Ectodermal cell (in vitro differentiated cells): ENCODE measurements around the gene RER1.
A peak's percentile ranks its signal among the peaks of the same experiment; 100 is the strongest.

Experiments
- H3K27ac ChIP-seq: 2 replicates; pipeline ENCODE4 v1.7.0; 2013; ENCODE audit warnings: mild to moderate bottlenecking, low read depth, low read length; ENCODE audit not compliant: insufficient read depth, poor library complexity, severe bottlenecking
- H3K27me3 ChIP-seq: 2 replicates; pipeline ENCODE4 v1.7.0; 2013; ENCODE audit warnings: mild to moderate bottlenecking, low read length; ENCODE audit not compliant: insufficient read depth, control insufficient read depth, poor library complexity, severe bottlenecking
- H3K36me3 ChIP-seq: one replicate; pipeline ENCODE4 v1.7.0; 2013; ENCODE audit warnings: low read length; ENCODE audit not compliant: control insufficient read depth, insufficient read depth
- H3K4me1 ChIP-seq: one replicate; pipeline ENCODE4 v1.7.0; 2013; ENCODE audit warnings: low read length; ENCODE audit not compliant: control insufficient read depth, insufficient read depth
- H3K4me3 ChIP-seq: 2 replicates; pipeline ENCODE4 v1.7.0; 2013; ENCODE audit warnings: low read depth, low read length, control low read depth; ENCODE audit not compliant: insufficient read depth
- H3K9me3 ChIP-seq: 2 replicates; pipeline ENCODE4 v1.7.0; 2013; ENCODE audit warnings: mild to moderate bottlenecking, low read length, moderate library complexity; ENCODE audit not compliant: control insufficient read depth
- WGBS, 2 experiments: methylation state at CpG; one replicate each; pipeline ENCODE4 v1.1.7; 2013; ENCODE audit warnings: missing lambda C conversion rate in 2 of 2; 5-methylcytosine and 5-hydroxymethylcytosine counted together

RER1 gene

GRCh38 chr1:2445162-2445822 lies 53.7 kb downstream of the RER1 start:
- Histone ChIP-seq H3K4me1 (peaks cover 59% of the 10 kb centered on the region), H3K9me3 (no peaks in the 10 kb centered on the region), H3K27me3 (peaks cover 37% of the 10 kb centered on the region), H3K27ac (no peak overlapping the region), H3K36me3 (no peaks in the 10 kb centered on the region), H3K4me3 (no peak overlapping the region)
- 90% methylated on average over 16 of the region's 16 CpGs for WGBS, 2 experiments

GRCh38 chr1:2445823-2446215 lies 54.2 kb downstream of the RER1 start:
- Histone ChIP-seq H3K9me3 (no peaks in the 10 kb centered on the region), H3K27me3 (peaks cover 37% of the 10 kb centered on the region), H3K4me3 (no peak overlapping the region), H3K27ac (peak overlapping the region; percentile 90), H3K36me3 (no peaks in the 10 kb centered on the region), H3K4me1 (peaks cover 59% of the 10 kb centered on the region)
- 86 to 87% methylated on average over 15 of the region's 15 CpGs for WGBS, 2 experiments

GRCh38 chr1:2446394-2446793 lies 54.8 kb downstream of the RER1 start:
- peaks cover 36% of the 10 kb centered on the region for H3K27me3 ChIP-seq
- peak overlapping the region; percentile 90 for H3K27ac ChIP-seq
- no peaks in the 10 kb centered on the region for H3K36me3 ChIP-seq
- 5% methylated on average over 13 of the region's 13 CpGs for WGBS, 2 experiments
- H3K4me1 ChIP-seq, result peaks cover 64% of the 10 kb centered on the region
- no peaks in the 10 kb centered on the region for H3K9me3 ChIP-seq
- H3K4me3 ChIP-seq, result no peak overlapping the region

GRCh38 chr1:2446861-2447260 lies 55.2 kb downstream of the RER1 start:
- H3K9me3 ChIP-seq, result no peaks in the 10 kb centered on the region
- WGBS, 2 experiments, result 64 to 66% methylated on average over 9 of the region's 9 CpGs
- H3K4me1 ChIP-seq, result peaks cover 67% of the 10 kb centered on the region
- peak overlapping the region; percentile 90 for H3K27ac ChIP-seq
- H3K36me3 ChIP-seq, result no peaks in the 10 kb centered on the region
- H3K4me3 ChIP-seq, result no peak overlapping the region
- H3K27me3 ChIP-seq, result peaks cover 34% of the 10 kb centered on the region

- Histone ChIP-seq H3K4me3 (no peak overlapping the region), H3K27ac (peak overlapping the region; percentile 90), H3K4me1 (peaks cover 73% of the 10 kb centered on the region), H3K36me3 (no peaks in the 10 kb centered on the region), H3K27me3 (peaks cover 27% of the 10 kb centered on the region), H3K9me3 (no peaks in the 10 kb centered on the region)
- WGBS, 2 experiments, result 73 to 76% methylated on average over 23 of the region's 23 CpGs
Measured at GRCh38 chr1:2447276-2448097, 55.8 kb downstream of the RER1 start.

GRCh38 chr1:2448098-2448445 lies 56.4 kb downstream of the RER1 start:
- H3K27me3 ChIP-seq, result peaks cover 21% of the 10 kb centered on the region
- 80 to 81% methylated on average over 18 of the region's 18 CpGs for WGBS, 2 experiments
- H3K9me3 ChIP-seq, result no peaks in the 10 kb centered on the region
- H3K36me3 ChIP-seq, result no peaks in the 10 kb centered on the region
- no peak overlapping the region for H3K27ac ChIP-seq
- peaks cover 75% of the 10 kb centered on the region for H3K4me1 ChIP-seq
- no peak overlapping the region for H3K4me3 ChIP-seq

- Histone ChIP-seq H3K36me3 (no peaks in the 10 kb centered on the region), H3K9me3 (no peaks in the 10 kb centered on the region), H3K27ac (no peak overlapping the region), H3K27me3 (peaks cover 4% of the 10 kb centered on the region), H3K4me1 (peaks cover 67% of the 10 kb centered on the region), H3K4me3 (no peak overlapping the region)
- WGBS, 2 experiments, result 86 to 90% methylated on average over 23 of the region's 23 CpGs
Measured at GRCh38 chr1:2449636-2450454, 58.2 kb downstream of the RER1 start.

- Histone ChIP-seq H3K36me3 (no peaks in the 10 kb centered on the region), H3K4me3 (no peak overlapping the region), H3K27me3 (no peaks in the 10 kb centered on the region), H3K27ac (no peak overlapping the region), H3K9me3 (no peaks in the 10 kb centered on the region), H3K4me1 (peaks cover 49% of the 10 kb centered on the region)
- 72 to 80% methylated on average over 18 of the region's 18 CpGs for WGBS, 2 experiments
Measured at GRCh38 chr1:2451741-2452140, 60.1 kb downstream of the RER1 start.

- Histone ChIP-seq H3K9me3 (no peaks in the 10 kb centered on the region), H3K36me3 (no peaks in the 10 kb centered on the region), H3K4me3 (no peak overlapping the region), H3K4me1 (peaks cover 43% of the 10 kb centered on the region), H3K27me3 (no peaks in the 10 kb centered on the region), H3K27ac (no peak overlapping the region)
- 70 to 73% methylated on average over 21 of the region's 21 CpGs for WGBS, 2 experiments
Measured at GRCh38 chr1:2452201-2452931, 60.7 kb downstream of the RER1 start.
